Retinal pigment epithelial cell (primary cell): ENCODE results near the gene USP21.

Experiments used
- DNase-seq: peaks from one replicate; pipeline ENCODE4 v3.0.0-alpha.2; 2010; ENCODE audit warnings: low read depth
- H3K4me3 ChIP-seq: 2 replicates; pipeline ENCODE4 v1.5.1; 2011; ENCODE audit warnings: mild to moderate bottlenecking, low read length, control low read depth, moderate library complexity
- TF ChIP-seq, protein P1 (sequence below): conservative IDR thresholded peaks from 2 replicates; pipeline ENCODE4 v1.5.1; 2011; ENCODE audit warnings: low read depth, low read length, control low read depth, inconsistent platforms

Gene USP21

DNA sequence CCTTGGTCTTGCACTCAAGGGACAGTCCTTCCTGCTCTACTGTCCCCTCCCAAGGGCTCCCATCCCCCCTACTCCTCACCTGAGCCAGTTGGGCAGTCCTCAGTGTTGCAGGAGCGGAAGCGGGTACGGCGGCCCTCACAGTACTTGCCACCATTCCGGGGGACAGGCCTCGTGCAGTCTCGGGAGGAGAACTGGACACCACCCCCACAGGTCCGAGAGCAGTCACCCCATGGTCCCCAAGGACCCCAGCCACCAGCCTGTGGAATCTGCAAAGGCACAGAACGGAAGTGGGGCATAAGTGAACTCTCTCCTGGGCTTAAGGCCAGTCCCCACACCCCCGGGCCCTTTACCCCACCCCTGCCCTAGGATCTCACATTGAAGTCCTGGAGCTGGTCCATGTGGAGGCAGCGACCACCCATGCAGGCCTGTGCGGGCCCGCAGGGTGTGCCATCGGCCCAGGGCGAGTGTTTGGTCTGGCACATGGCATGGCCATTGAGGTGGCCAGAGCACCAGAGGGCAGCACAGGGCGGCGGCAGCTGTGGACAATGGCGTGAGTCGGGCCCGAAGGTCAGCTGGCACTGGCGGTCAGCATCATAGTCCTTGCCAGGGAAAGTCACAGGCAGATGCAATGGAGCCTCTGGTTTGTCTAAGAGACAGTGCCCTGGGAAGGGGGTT is 34.4 kb downstream of the USP21 start:
- TF ChIP-seq, protein P1, sequence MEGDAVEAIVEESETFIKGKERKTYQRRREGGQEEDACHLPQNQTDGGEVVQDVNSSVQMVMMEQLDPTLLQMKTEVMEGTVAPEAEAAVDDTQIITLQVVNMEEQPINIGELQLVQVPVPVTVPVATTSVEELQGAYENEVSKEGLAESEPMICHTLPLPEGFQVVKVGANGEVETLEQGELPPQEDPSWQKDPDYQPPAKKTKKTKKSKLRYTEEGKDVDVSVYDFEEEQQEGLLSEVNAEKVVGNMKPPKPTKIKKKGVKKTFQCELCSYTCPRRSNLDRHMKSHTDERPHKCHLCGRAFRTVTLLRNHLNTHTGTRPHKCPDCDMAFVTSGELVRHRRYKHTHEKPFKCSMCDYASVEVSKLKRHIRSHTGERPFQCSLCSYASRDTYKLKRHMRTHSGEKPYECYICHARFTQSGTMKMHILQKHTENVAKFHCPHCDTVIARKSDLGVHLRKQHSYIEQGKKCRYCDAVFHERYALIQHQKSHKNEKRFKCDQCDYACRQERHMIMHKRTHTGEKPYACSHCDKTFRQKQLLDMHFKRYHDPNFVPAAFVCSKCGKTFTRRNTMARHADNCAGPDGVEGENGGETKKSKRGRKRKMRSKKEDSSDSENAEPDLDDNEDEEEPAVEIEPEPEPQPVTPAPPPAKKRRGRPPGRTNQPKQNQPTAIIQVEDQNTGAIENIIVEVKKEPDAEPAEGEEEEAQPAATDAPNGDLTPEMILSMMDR: no peak
- H3K4me3 ChIP-seq: no peak overlapping the region
- no peak for DNase-seq

DNA sequence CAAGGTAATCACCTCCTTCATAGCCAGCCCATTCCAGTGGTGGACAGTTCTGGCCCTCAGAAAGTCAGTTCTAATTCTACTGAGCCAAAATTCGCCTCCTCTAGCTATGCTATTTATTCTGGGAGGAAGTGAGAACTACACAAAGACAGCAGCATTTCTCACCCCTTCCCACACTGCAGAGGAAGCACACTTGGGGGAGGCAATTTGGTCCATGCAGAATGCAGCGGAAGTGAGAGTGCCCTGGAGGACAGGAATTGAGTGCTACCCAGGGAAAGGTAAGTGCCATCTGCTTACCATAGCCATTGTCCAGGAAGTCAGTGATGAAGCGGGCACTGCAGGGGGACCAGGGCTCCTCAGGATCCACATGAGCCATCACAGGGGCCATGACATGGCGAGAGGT is 35.9 kb downstream of the USP21 start:
- TF ChIP-seq, protein P1: no peak
- no peak overlapping the region for H3K4me3 ChIP-seq
- no peak for DNase-seq

DNA sequence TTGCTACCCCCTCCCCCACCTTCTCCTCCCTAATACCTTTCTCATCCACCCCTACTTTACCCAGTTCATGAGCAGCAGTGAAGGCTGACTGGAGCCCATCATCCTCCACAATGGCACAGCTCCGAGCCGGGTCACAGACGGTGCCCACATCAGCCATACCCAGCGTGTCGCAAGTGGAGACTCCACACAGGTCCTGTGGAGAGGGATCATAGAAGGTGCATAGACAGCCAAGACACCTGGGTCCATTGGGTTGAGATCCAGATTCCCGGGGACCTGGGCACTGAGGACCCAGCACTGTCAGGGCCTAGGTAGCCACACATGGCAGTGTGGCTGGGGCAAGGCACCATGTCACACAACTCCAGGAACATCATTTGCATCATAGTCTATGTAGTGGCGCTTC is 36.8 kb downstream of the USP21 start:
- TF ChIP-seq, protein P1: no peak
- no peak for DNase-seq
- H3K4me3 ChIP-seq: no peak overlapping the region

DNA sequence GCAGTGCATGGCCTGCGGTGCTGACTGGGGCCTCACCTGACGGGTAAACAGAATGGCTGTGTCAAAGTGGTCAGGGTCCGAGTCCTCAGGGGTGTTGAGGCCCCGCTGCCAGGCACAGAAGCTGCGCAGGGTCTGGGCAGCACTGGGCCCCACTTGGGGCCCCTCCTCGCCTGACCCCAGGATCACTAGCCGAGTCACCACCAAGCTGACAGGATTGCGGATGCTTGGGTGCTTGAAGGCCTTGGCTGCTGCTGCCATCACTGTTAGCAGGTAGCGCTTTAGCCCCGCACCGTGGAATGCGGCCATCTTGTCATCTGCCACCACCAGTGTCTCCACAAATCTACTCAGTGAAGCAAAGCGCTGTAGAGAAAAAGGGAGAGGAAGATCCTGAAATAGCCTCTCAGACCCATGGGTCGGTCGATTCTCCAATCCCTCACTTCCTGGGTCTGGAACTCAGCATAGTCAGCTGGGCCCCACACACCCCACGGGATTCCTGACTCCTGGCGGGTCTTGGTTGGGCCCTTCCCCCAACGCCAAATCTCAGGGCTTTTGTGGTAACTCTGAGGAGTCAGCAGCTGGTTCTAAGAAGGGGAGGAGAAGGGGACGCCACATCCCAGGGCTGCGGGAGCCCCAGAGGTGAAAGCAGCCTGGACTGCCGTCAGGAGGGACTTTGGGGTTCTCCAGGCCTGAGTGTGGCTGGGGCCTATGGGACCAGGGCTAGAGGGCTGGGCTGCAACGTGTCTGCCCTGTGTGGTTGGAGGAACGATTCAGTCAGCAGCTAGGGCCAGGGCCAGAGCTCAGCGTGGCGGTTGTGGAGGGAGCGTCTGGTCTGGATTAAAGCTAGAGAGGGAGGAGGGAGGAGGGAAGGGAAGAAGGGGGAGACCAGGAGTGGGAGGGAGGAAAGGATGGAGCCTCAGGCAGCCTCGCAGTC is 37.5 kb downstream of the USP21 start:
- H3K4me3 ChIP-seq: no peak overlapping the region
- TF ChIP-seq, protein P1: no peak
- peak; percentile 59 for DNase-seq

DNA sequence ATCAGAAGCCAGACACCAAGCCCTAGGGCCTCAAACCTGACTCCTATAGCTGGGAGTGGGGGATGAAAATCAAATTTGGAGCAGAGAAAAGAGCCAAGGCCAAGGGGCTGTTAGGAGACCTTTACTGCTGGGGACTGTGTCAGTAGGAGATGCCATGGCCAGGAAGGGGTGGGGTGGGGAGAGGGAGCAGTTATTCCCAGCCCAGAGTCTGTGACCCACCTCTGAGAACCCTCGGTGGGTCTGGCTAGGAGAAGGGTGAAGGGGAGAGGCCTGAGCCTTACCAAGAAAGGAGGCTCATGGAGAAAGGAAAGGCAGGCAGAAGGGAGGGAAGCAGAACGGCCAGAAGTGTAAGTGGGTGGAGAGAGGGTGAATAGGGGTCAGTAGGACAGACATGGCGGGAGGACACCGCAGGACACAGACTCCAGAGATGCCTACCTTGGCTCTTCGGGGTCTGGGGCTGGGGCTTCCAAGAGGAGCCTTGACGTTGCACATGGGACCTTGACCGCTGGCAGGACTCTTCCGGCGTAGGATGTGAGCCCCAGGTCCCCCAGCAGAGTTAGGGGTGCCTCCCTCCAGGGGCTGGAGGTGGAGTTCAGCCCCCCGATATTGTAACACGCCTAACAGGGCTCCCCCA is 38.4 kb downstream of the USP21 start:
- no peak overlapping the region for H3K4me3 ChIP-seq
- DNase-seq: no peak
- TF ChIP-seq, protein P1: no peak

DNA sequence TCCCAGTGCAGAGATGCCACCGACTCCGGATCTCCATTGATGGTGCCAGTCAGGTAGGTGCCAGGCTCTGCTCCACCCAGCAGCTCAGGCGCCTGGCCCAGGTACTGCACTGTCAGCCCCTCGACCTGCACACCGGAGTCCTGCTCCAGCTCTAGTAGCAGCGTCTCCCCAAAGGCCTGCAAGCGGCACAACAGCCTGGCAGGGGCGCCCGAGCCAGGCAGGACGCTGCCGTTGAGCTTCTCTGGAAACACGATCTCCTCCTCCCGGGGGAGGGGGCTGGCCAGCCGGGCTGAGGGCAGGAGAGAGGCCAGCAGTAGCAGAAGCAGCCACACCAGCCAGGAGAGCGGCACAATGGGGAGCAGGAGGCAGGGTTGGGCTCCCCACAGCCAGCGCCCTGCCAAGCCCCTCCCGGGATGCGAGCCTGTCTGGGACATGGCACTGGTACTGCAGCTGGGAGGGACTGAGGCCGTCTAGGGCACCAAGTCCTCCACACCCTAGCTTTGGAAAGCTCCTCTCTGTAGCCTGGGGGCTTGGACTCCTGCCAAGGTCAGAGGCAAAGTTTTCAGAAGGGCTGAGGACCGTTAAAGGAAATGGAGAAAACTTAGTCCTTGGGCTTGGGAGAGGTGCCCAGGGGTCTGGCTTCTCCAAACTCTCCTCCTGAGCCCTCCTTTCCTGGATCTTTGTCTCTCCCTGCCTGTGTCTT is 39.0 kb downstream of the USP21 start:
- DNase-seq: no peak

More for the DNA sequence above, 39.0 kb downstream of the USP21 start:
- no peak overlapping the region for H3K4me3 ChIP-seq
- TF ChIP-seq, protein P1: no peak
